CD4-positive, alpha-beta T cell treated with Interleukin-4 for 1 hour (primary cell): ENCODE results near the gene SRP68.
"Not testable (repeated sequence)": the region's sequence is repeated elsewhere in the genome, so short reads cannot be mapped to it uniquely, and the experiment has no call there.

Source experiments
- DNase-seq, 2 donors: peaks; one replicate each; pipeline ENCODE4 v3.0.0-alpha.2; 2020 to 2022

SRP68 gene

DNA sequence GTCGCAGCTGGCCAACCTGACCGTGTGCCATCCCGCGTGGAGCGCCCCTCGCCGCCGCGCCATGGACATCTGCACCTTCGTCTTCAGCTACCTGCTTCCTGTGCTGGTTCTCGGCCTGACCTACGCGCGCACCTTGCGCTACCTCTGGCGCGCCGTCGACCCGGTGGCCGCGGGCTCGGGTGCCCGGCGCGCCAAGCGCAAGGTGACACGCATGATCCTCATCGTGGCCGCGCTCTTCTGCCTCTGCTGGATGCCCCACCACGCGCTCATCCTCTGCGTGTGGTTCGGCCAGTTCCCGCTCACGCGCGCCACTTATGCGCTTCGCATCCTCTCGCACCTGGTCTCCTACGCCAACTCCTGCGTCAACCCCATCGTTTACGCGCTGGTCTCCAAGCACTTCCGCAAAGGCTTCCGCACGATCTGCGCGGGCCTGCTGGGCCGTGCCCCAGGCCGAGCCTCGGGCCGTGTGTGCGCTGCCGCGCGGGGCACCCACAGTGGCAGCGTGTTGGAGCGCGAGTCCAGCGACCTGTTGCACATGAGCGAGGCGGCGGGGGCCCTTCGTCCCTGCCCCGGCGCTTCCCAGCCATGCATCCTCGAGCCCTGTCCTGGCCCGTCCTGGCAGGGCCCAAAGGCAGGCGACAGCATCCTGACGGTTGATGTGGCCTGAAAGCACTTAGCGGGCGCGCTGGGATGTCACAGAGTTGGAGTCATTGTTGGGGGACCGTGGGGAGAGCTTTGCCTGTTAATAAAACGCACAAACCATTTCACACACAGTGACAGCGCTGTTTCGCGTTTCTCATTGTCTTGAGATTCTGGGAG is 4.7 kb upstream of the SRP68 start:
- peak; percentile 50 to 70 for DNase-seq

DNA sequence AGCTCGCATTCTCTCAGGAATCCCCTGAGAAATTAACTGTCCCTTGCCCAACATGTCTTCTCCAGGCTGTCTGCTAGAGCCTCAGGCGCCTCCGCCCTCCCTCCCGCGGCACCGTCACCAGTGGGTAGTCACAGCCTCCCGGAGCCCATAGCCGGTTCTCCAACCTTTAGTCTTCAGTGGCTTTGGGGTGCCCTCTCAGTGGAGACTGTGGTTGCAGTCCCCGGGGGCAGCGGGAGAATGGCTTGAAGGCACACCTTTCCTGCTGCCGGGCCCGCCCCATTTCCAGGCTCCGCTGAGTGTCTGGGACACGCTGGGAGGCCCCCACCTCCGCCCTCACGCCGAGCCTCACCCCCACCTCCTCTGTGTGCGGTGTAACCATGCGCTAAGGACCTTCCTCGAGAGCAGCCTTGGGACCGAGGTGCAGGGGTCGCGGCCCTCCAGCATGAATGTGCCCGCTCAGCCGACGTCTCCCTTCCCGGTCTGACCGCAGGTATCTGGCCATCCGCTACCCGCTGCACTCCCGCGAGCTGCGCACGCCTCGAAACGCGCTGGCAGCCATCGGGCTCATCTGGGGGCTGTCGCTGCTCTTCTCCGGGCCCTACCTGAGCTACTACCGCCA is 3.9 kb upstream of the SRP68 start:
- DNase-seq, result no peak

DNA sequence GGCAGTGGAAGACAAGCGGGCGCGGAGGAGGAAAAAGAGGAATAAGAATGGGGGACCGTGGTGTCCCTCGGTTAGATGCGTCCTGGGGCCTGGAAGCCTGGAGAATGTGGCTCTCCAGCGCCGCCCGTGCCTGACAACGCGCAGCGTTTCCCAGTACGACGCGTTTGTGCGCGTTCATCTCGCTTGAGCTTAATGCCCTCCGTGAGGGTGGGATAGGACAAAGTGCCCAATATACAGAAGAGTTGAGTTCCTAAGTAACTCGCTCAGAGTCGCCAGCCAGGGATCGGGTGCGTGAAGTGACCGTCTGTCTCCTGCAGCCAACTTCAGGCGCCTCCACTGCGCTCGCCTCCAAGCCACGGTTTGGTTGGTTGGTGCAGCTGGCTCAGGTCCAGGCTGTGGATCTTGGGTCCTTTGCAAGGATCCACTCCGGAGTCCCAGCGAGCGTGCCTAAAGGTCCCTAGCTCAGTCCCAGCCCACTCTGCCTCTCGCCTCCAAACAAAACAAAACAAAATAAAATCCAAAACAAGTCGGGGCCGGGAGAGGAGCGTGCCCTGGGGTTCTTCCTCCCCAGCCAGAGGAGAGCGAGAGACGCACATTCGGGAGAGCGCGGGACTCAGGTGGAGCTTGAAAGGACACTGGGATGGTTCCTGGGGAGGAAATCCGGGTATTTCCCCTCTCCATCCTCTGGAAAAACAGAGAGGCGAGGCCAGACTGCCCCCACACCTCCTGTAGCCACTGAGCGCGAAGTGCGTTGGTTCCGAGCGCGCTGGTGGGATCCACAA is 3.2 kb upstream of the SRP68 start:
- no peak for DNase-seq

DNA sequence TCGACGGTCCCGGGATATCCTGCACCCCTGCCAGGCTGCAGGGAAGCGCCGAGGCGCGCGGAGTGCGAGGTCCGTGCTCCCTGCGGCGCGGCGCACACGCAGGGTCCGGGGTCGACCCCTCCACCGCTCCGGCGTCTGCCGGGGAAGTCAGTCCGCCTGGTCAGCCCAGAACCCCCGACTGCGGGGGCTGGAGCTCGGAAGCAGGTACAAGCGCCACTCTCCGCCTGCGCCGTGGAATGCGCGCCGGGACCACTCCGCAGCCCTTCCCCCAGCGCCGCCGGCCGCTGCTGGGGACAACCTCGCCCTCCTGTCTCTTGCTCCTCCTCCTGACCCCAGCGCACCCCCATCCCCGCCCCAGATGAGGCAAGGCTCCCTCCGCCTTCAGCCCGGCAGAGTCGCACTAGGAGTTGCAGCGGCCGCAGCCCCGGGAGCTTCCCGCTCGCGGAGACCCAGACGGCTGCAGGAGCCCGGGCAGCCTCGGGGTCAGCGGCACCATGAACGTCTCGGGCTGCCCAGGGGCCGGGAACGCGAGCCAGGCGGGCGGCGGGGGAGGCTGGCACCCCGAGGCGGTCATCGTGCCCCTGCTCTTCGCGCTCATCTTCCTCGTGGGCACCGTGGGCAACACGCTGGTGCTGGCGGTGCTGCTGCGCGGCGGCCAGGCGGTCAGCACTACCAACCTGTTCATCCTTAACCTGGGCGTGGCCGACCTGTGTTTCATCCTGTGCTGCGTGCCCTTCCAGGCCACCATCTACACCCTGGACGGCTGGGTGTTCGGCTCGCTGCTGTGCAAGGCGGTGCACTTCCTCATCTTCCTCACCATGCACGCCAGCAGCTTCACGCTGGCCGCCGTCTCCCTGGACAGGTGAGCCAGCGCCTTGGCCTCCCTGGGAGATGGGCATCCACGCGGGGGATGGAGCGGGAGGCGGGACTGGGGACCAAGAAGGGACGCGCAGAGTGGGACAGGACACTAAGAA is 2.4 kb upstream of the SRP68 start, which contains the start of gene GALR2:
GALR2 (plus strand) TSS at position 392 of the 974 bp plus-strand sequence; CDS start at position 495, 103 bp downstream.
- DNase-seq, result no peak

DNA sequence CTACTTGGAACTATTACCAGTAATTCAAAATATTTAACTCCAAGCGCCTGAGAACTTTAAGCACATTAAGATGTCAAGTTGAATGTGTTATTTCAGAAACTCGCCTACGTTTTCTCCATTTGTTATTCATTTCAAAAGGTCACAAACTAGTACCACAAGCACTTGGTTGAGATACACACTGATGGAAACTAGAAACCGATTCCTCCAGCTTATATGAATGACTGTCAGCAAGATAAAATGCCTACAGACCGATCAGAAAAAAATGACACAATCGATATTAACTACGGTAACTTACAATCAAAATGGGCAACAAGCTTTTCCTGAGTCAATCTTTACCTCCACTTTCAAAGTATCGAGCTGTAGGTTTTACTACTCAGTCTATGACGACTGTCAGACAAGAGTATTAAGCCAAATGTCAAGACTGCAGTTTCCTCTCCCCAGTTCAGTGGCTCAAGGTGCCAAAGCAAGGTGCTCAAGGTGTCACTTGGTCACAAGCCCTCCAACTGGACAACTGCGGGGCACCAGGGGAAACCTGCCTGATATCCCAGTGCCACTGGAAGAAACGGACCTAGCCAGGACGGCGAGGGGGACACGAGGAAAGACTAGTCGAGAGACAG is 678 bp downstream of the SRP68 start:
- DNase-seq, result no peak

DNA sequence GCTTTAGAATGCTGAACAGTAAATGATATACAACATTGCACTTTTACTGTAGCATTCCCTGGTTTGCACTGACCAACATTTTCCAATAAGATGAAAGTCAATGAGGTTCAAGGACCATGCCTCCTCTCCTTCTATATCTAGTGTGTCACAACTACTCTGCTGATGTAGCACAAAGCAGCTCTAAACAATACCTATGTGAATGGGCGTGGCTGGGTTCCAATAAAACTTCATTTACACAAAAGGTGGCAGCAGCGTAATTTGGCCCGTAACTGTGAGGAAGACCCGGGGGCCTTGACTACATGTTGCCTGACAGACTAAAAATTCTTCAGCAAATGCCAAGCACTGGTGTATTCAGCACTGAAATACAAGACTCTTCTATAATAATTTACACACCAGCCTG is 6.5 kb downstream of the SRP68 start:
- DNase-seq, result no peak

DNA sequence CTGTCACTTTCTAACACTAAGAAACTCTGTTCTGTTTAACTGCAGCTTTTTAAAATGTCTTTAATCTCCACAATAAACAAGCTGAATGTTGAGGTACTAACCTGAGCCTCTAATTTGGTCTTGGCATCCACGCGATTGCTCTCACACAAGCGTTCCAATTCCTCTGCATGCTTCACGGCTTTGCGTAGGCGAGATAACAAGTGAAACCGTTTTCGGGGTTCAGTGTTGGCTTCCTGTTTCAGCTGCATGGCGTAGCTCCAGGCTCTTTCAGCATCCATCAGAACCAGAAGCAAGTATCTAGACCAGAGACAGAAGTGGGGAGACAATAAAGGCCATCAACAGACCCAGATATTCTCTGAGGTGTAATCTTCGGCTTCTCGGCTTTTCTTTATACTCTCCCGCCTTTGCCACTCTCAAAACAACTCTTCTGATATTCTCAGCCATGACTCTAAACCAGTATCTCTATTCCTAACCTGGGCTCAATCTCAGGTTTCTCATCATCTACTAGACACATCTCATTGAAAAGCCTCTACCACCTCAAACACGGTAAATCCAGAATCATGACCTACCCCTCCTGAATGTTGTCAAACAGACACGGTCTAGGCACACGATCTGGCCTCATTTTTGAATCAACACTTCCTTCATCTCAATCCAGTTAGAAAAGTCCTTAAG is 8.3 kb downstream of the SRP68 start:
- DNase-seq, result peak in 1 of 2 donors; percentile 54

DNA sequence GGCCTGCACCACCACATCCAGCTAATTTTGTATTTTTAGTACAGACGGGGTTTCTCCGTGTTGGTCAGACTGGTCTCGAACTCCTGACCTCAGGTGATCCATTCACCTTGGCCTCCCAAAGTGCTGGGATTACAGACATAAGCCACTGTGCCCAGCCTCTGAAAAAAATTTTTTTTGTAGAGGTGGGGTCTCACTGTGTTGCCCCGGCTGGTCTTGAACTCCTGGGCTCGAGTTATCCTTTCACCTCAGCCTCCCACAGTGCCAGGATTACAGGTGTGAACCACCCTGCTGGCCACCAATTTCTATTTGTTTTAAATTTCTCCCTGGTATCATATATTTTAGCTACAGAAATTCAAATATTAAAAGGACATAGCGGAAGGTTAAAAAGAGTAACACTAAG is 14.1 kb downstream of the SRP68 start:
- not testable (repeated sequence) for DNase-seq

DNA sequence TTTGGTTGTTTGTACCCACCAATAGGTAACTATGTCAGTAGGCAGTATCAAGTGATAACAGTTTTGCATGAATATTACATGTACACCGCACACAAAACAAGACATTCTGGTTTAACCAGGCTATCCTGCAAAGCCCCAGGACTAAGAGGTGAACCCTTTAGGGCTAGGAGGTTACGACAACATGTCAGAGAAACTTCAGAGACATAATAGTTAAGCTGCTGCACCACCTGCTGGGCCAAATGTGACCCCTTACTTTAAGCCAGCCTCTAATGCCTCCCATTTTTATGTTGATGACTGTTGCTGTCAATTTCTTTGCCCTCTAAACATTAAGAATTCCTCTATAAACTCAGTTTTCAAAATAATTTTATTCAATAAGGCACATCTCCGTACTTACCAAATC is 15.4 kb downstream of the SRP68 start:
- no peak for DNase-seq

DNA sequence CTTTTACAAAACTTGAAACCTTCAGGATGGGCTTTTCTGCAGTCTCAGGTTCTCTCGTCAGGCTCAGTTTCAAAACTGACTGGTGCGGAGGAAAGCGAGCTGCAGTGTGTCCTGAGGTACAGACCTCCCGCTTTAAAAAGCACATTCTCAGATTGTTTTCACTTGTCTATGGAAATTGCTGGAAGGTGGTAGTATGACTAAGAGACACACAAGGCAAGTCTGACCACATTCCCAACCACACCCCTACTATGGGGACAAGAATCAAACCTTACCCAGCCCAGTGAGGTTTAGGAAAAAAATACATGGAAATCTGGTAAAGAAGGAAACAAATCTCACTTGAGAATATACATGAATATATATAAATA is 18.2 kb downstream of the SRP68 start:
- DNase-seq, result no peak

DNA sequence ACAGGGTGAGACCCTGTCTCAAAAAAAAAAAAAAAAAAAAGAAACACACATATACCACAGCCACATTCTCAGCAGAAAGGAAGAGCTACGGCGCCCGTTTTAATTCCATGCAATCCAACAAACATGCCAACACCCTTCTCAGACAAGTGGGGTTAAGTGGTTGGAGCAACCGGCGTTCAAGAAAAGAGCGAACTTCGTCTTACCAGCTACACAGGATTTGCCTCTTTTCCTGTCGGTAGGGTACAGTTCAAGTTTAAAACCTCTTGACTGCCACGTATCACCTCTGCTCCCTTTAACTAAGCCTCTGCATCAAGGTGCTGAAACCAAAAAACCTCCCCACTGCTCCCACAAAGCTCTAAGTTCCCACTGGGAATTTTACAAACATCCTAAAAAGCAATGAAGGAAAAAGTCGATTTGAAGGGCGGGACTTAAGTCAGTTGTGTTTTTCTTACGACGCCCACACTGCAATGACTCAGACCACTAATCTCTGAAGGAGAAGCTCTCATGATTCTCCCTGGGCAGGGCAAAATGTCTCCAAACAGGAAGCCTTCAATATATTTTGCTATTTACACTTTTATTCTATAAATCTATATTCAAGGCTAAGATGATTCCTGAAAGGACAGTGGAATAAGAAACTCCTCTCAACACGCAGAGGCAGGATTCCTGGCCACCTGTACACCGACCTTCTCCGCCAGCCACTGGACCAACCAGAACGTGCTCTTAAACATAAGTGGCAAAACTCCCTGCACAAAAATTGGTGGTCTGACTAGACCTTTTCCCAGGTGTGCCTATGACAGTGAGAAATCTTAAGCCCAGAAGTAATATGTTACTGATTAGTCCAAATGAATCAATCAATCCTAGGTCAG is 18.8 kb downstream of the SRP68 start:
- DNase-seq, result no peak

DNA sequence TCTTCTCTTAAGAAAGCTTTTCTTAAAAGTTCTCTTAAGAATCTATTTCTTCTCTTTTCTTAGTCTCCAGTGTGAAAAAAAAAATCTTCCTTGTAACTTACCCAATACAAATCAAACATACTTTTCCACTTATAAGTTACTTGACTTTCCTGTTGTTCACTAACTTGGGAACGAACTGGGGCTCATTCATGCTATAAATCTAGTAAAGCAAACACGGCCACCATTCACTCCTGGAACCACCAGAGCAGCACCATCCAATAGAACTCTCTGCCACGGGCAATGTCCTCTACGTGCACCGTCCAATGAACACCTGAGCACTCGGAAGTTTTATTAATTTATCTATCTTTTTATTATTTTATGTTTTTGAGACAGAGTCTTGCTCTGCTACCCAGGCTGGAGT is 20.8 kb downstream of the SRP68 start:
- DNase-seq, result no peak

DNA sequence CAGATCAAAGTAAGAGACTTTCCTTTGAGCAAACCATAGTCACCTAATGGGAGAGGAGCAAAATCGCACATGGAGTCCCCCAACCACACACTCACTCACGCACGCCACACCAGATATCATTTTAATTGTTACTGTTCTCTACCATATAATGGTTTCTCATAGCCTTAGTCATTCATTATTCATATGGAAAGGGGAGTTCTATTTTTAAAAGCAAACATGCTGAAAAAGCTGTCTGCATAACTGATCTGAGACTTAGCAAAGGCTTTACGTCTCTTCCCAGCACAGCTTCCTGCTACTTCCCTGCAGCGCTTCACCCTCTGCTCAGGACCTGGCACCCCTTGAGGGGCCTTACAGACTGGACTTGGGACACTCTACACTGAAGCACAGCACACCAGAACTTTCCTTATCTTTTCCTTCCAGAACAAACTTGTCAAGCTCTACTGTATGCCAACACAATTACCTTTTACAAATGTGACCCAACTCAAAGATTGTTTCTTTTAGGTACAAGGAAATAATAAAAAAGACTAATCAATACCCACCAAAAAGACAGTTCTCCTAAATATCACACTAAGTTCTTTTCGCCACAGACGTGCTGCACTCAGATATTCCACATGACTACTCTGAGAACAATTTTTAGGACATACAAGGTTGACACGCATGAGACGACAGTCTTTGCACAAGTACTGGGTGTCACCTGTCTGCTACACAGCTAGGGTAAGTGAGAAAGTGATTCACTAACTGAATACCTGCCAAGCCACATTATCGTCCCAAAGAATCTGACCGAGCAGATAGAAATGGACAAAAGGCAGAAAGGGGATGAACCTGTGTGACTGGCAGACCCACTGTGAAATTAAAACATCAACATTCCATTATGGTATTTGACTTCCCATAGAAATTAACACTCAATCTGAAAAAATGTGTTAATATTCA is 21.5 kb downstream of the SRP68 start:
- no peak for DNase-seq

DNA sequence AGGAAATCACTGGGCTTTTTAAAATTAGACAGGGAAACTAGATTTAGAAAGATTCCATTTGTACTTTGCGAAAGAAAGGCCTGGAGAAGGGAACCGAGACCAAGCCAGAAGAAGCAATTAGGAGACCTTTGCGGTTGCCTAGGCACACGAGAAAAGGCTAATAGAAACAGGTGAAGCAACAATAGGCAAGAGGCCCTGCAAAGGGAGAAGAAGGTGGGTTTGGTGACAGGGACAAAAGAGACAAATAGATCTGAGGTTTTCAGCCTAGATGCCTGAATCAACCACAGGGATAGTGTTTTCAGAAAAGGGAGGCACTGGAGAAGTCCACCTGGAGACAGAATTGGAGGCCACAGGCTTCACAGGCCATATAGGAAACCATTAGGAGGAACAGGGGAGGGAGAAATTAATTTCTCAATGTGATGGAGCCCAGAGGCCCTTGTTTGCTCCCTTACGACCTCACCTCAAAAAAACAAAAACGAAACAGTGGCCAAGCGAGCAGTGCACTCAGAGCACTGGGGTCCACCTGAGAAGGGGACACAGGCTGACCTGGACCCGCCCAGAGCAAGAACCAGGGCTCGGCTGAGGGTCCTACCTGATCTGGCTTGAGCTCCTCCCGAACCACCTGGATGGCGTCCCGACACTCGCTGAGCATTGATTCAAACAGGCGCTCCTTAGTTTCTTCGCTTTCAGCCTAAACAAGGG is 22.3 kb downstream of the SRP68 start:
- DNase-seq, result no peak

DNA sequence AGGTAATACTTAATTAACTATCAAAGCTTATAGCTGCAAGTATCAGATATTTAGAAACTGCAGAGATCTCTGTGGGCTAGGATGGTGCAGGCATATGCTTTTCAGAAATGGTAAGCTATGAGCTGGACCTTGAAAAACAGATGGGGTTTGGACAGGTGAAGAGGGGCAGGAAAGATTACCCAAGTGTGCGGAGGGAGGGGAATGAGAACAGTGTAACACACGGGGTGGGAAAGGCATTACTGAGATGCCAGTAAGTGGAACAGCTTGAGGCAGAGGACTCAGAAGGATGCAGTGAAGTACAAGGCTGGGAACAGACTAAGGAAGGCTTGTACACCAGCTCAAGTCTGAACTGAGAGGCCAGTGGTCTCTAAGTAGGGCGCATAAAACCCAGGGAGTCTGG is 23.1 kb downstream of the SRP68 start:
- no peak for DNase-seq

DNA sequence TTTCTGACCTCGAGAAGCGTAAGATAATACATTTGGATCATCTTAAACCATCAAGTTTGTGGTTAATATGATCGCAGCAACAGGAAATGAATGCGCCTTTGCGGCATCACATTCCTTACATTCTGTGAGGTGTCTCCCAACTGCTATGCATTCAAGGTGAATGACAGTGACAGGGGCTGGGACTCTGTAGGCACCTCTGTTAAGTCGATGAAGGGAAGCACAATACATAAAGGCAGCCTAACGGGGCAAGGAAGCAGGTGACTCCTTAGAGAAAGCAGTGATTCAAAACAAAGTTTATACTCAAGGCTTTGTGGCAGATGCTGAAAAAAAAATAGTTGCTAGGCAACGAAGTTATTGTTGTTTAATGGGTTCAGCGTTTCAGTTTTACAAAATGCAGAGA is 23.6 kb downstream of the SRP68 start:
- DNase-seq, result peak in 1 of 2 donors; percentile 38

DNA sequence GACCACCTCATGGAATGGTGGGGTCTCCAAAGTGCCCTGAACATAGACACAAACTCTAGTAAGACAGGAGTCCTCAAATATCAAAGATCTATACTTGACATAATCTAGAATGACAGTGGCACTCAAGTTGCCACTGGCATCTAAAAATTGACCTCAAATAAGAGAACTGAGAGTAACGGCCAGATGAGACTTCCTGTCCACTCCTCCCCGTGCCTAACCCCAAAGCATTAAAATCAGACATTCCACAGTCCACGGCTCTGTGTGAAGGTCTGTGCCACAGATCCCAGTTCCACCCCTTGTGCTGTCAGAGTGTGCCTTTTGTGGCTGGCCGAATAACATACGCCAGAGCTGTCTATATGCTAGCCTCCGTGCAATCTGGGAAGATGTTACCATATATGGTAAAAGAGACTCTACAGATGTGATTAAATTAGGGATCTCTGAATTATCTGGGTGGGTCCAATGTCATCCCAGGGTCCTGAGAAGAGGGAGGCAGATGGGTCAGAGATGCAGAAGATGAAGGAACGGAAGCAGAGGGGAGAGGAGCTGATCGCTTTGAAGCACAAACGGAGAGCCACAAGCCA is 24.2 kb downstream of the SRP68 start:
- no peak for DNase-seq

DNA sequence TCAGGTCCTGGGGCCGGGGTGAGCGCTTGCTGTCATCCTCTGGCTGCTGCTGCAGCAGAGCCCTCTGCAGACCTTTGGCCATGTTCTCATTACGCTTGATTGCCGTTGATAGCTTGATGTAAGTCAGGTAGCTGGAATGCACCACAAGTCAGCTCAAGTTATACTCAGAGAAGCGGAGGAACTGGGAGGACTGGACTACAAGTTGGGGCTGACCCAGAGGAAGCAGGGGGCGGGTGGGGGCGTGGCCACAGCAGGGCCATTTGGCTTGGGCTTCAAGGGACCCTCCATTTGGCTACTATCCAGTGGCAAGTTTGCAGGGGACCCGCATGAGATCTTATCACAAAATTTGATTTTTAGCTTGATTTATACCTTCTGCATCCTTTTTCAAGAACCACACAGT is 26.3 kb downstream of the SRP68 start:
- no peak for DNase-seq
